Measurements from ENCODE around the gene PDLIM4. TPM values are rescaled to one million over a fixed set of nuclear protein-coding genes. Genes with fewer than 3 reads are reported as not detected.

Gene PDLIM4
- total RNA-seq, 1 experiment from 2014 or later = 7.6 TPM

DNA sequence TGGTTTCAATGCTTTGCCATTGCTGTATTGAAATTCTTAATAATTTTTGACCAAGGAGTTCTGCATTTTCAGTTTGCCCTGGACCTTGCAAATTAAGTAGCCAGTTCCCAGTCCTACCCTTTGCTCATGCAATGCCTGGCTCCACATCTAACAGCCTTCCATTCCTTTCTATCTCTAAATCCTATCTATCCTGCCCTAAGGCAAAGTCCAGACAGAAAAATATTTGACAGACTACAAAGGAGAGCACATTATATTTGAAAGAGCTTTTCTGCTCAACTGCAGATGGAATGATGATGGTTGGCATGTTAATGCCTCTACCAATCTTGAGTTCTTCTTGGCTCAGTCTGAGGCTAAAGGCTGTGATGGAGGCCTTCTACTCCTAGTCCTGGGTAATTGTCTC is 52.2 kb downstream of the PDLIM4 start:
- peaks cover 0 to 5% (median 0%) of the 10 kb centered on the region in 3 experiments; a peak in 2 of 7 replicates for H3K36me3 Mint-ChIP-seq (ENCODE audit: insufficient read depth in 1 of 3, low read depth in 3 of 3)
- Histone ChIP-seq H2AK5ac (ENCODE audit: insufficient read length, low read length) (no peak overlapping the region), H3K4me2 (ENCODE audit: insufficient read depth, insufficient read length, low read length) (no peak overlapping the region), H2BK15ac (ENCODE audit: low read depth, low read length) (no peak overlapping the region), H4K91ac (ENCODE audit: insufficient read length, low read depth, low read length) (no peak overlapping the region), H2BK5ac (ENCODE audit: insufficient read length, low read length) (no peak overlapping the region), H3K14ac (ENCODE audit: insufficient read depth, low read length) (no peak overlapping the region), H3K4ac (ENCODE audit: low read depth, low read length) (no peak overlapping the region), H3K27me3 (ENCODE audit: insufficient read depth, low read length) (no peaks in the 10 kb centered on the region), H3K9me3 (ENCODE audit: control insufficient read depth, low read depth, low read length) (no peaks in the 10 kb centered on the region), H4K8ac (replicated peaks; ENCODE audit: insufficient read length, low read depth, low read length) (no peak overlapping the region), H2BK120ac (ENCODE audit: low read depth, low read length, poor library complexity, severe bottlenecking) (no peak overlapping the region), H2BK12ac (ENCODE audit: insufficient read length, low read depth, low read length) (no peak overlapping the region), H3K27ac (ENCODE audit: insufficient read length, low read depth, low read length) (no peak overlapping the region), H3K56ac (ENCODE audit: insufficient read length, low read depth, low read length) (no peak overlapping the region), H3K23ac (ENCODE audit: insufficient read length, low read depth, low read length) (no peak overlapping the region), H3K18ac (ENCODE audit: insufficient read length, low read depth, low read length) (no peak overlapping the region), H4K20me1 (ENCODE audit: control insufficient read depth, insufficient read depth, insufficient read length) (no peaks in the 10 kb centered on the region), H3K9ac (ENCODE audit: extremely low read depth, insufficient read length, low read length) (no peak overlapping the region), H3K79me1 (ENCODE audit: insufficient read depth, low read depth, low read length, poor library complexity, severe bottlenecking) (no peaks in the 10 kb centered on the region), H4K5ac (ENCODE audit: insufficient read length, low read depth, low read length) (no peak overlapping the region), H3K4me1 (ENCODE audit: insufficient read depth, low read length) (no peaks in the 10 kb centered on the region), H3T11ph (ENCODE audit: low read length) (no peak overlapping the region), H3K79me2 (ENCODE audit: insufficient read depth, low read length) (no peaks in the 10 kb centered on the region), H2AFZ (ENCODE audit: low read length) (no peak overlapping the region), H2BK20ac (ENCODE audit: low read depth, low read length, poor library complexity, severe bottlenecking) (no peak overlapping the region), H3K23me2 (ENCODE audit: insufficient read length, low read depth, low read length, poor library complexity, severe bottlenecking) (no peaks in the 10 kb centered on the region)
- TF ChIP-seq, protein P1, sequence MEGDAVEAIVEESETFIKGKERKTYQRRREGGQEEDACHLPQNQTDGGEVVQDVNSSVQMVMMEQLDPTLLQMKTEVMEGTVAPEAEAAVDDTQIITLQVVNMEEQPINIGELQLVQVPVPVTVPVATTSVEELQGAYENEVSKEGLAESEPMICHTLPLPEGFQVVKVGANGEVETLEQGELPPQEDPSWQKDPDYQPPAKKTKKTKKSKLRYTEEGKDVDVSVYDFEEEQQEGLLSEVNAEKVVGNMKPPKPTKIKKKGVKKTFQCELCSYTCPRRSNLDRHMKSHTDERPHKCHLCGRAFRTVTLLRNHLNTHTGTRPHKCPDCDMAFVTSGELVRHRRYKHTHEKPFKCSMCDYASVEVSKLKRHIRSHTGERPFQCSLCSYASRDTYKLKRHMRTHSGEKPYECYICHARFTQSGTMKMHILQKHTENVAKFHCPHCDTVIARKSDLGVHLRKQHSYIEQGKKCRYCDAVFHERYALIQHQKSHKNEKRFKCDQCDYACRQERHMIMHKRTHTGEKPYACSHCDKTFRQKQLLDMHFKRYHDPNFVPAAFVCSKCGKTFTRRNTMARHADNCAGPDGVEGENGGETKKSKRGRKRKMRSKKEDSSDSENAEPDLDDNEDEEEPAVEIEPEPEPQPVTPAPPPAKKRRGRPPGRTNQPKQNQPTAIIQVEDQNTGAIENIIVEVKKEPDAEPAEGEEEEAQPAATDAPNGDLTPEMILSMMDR (conservative IDR thresholded peaks at IDR 0.05) = no peak
- H3K27ac Mint-ChIP-seq = peak overlapping the region in 1 of 3 experiments; percentile 55; a peak in 1 of 7 replicates
- peaks cover 0 to 3% of the 10 kb centered on the region in 2 experiments for H3K9me3 Mint-ChIP-seq
- no peaks in the 10 kb centered on the region for H3K27me3 Mint-ChIP-seq (ENCODE audit: low read depth)
- no peak for DNase-seq
- H3K4me1 Mint-ChIP-seq = no peaks in the 10 kb centered on the region
- no peak overlapping the region for H3K4me3 Mint-ChIP-seq

Measured in H9 (cell line).